Measurements from ENCODE around the gene TSPAN2. TPM values are rescaled to one million over a fixed set of nuclear protein-coding genes. Genes with fewer than 3 reads are reported as not detected.
A peak's percentile ranks its signal among the peaks of the same experiment; 100 is the strongest.

TSPAN2 gene
- total RNA-seq, 1 experiment from 2014 or later: 6.8 TPM

- H3K4me3 Mint-ChIP-seq (ENCODE audit: unreplicated experiment): peak overlapping the region; percentile 74
- no peaks in the 10 kb centered on the region for H3K27me3 Mint-ChIP-seq (ENCODE audit: insufficient read depth, unreplicated experiment)
- Histone ChIP-seq H3K4me1 (0 out of 2 replicates have a peak, but pooled peaks cover 3% of the 10 kb centered on the region), H3K9me3 (no peaks in the 10 kb centered on the region), H3K36me3 (ENCODE audit: control insufficient read depth, insufficient read depth, low read length) (no peaks in the 10 kb centered on the region), H3K4me3 (ENCODE audit: low read depth, low read length) (no peak overlapping the region; the same call in 1 of the 2 replicates), H3K27me3 (replicated peaks; ENCODE audit: control insufficient read depth, insufficient read depth, low read length) (no peaks in the 10 kb centered on the region)
- POLR2A ChIA-PET: no interaction called here
- TF ChIP-seq CTCF (IDR thresholded peaks at IDR 0.05; ENCODE audit: insufficient read depth in 1 of 2, low read depth in 1 of 2, low read length in 1 of 2, severe bottlenecking in 1 of 2, unreplicated experiment in 1 of 2): no peak
- H3K4me1 Mint-ChIP-seq (ENCODE audit: low read depth, unreplicated experiment): peaks cover 6% of the 10 kb centered on the region
- BruUV-seq (replicated peaks): no TSS peak
- no peaks in the 10 kb centered on the region for H3K9me3 Mint-ChIP-seq (ENCODE audit: unreplicated experiment)
- no peak overlapping the region for H3K27ac Mint-ChIP-seq (ENCODE audit: unreplicated experiment)
- CTCF ChIA-PET: interaction anchor here (0.7 to 1.7 kb wide), 3 partner anchors 23 to 1015 kb away, joined by 3 to 5 read pairs (median 5); no protein-coding TSS in a partner anchor
- no peaks in the 10 kb centered on the region for H3K36me3 Mint-ChIP-seq (ENCODE audit: insufficient read depth, unreplicated experiment)
- no peak for DNase-seq
- intact Hi-C loops (cut with micrococcal nuclease; ENCODE audit: unreplicated experiment): loop anchor here (2.0 kb wide), 1 partner anchor 23 kb away; no protein-coding TSS in a partner anchor
Observed at GRCh38 chr1:115090186-115090490, 835 bp upstream of the TSPAN2 start.

- H3K27me3 Mint-ChIP-seq (ENCODE audit: insufficient read depth, unreplicated experiment): no peaks in the 10 kb centered on the region
- Histone ChIP-seq H3K4me3 (ENCODE audit: low read depth, low read length) (peak overlapping the region; percentile 55), H3K27me3 (replicated peaks; ENCODE audit: control insufficient read depth, insufficient read depth, low read length) (no peaks in the 10 kb centered on the region), H3K4me1 (0 out of 2 replicates have a peak, but pooled peaks cover 3% of the 10 kb centered on the region), H3K36me3 (ENCODE audit: control insufficient read depth, insufficient read depth, low read length) (no peaks in the 10 kb centered on the region), H3K9me3 (no peaks in the 10 kb centered on the region)
- peak in 1 of 2 experiments; percentile 20 for DNase-seq
- no peak for TF ChIP-seq CTCF (IDR thresholded peaks at IDR 0.05; ENCODE audit: insufficient read depth in 1 of 2, low read depth in 1 of 2, low read length in 1 of 2, severe bottlenecking in 1 of 2, unreplicated experiment in 1 of 2)
- H3K36me3 Mint-ChIP-seq (ENCODE audit: insufficient read depth, unreplicated experiment): no peaks in the 10 kb centered on the region
- H3K4me1 Mint-ChIP-seq (ENCODE audit: low read depth, unreplicated experiment): peaks cover 6% of the 10 kb centered on the region
- ChIA-PET CTCF (interaction anchor here (1.0 to 1.7 kb wide), 2 partner anchors 24 to 36 kb away, joined by 3 to 5 read pairs; no protein-coding TSS in a partner anchor), POLR2A (no interaction called here)
- intact Hi-C loops (cut with micrococcal nuclease; ENCODE audit: unreplicated experiment): loop anchor here (1.0 kb wide), 1 partner anchor 20 kb away; no protein-coding TSS in a partner anchor
- peak overlapping the region; percentile 74 for H3K4me3 Mint-ChIP-seq (ENCODE audit: unreplicated experiment)
- H3K9me3 Mint-ChIP-seq (ENCODE audit: unreplicated experiment): no peaks in the 10 kb centered on the region
- BruUV-seq (replicated peaks): TSS peak; percentile 31
- H3K27ac Mint-ChIP-seq (ENCODE audit: unreplicated experiment): no peak overlapping the region
Observed at GRCh38 chr1:115088871-115089419, 358 bp downstream of the TSPAN2 start.

GRCh38 chr1:115088115-115088778, 1.1 kb downstream of the TSPAN2 start:
- H3K27me3 ChIP-seq (replicated peaks; ENCODE audit: control insufficient read depth, insufficient read depth, low read length): no peaks in the 10 kb centered on the region
- no peaks in the 10 kb centered on the region for H3K9me3 ChIP-seq
- no TSS peak for BruUV-seq (replicated peaks)
- POLR2A ChIA-PET: no interaction called here
- H3K4me1 ChIP-seq: 0 out of 2 replicates have a peak, but pooled peaks cover 3% of the 10 kb centered on the region
- Mint-ChIP-seq H3K27me3 (ENCODE audit: insufficient read depth, unreplicated experiment) (no peaks in the 10 kb centered on the region), H3K36me3 (ENCODE audit: insufficient read depth, unreplicated experiment) (no peaks in the 10 kb centered on the region), H3K4me1 (ENCODE audit: low read depth, unreplicated experiment) (peaks cover 6% of the 10 kb centered on the region), H3K27ac (ENCODE audit: unreplicated experiment) (no peak overlapping the region), H3K4me3 (ENCODE audit: unreplicated experiment) (peak overlapping the region; percentile 74), H3K9me3 (ENCODE audit: unreplicated experiment) (no peaks in the 10 kb centered on the region)
- intact Hi-C loops (cut with micrococcal nuclease; ENCODE audit: unreplicated experiment): no loop called here
- peak overlapping the region; percentile 55; the same call in 1 of the 2 replicates for H3K4me3 ChIP-seq (ENCODE audit: low read depth, low read length)
- no peak for DNase-seq
- no peaks in the 10 kb centered on the region for H3K36me3 ChIP-seq (ENCODE audit: control insufficient read depth, insufficient read depth, low read length)
- no peak for TF ChIP-seq CTCF (IDR thresholded peaks at IDR 0.05; ENCODE audit: insufficient read depth in 1 of 2, low read depth in 1 of 2, low read length in 1 of 2, severe bottlenecking in 1 of 2, unreplicated experiment in 1 of 2)
- CTCF ChIA-PET: interaction anchor here (1.7 kb wide), 1 partner anchor 25 kb away, joined by 5 read pairs; no protein-coding TSS in a partner anchor
